ENCODE measurements around the gene C9orf78. TPM values are rescaled to one million over a fixed set of nuclear protein-coding genes. Genes with fewer than 3 reads are reported as not detected.
A peak's percentile ranks its signal among the peaks of the same experiment; 100 is the strongest.
"Not testable (repeated sequence)": the region's sequence is repeated elsewhere in the genome, so short reads cannot be mapped to it uniquely, and the experiment has no call there.

Gene C9orf78
- total RNA-seq, 1 donor from 2014 or later = 27.7 TPM

- ATAC-seq (no peak), DNase-seq (ENCODE audit: low spot score) (no peak)
Measured at GRCh38 chr9:129813661-129814060, 21.4 kb downstream of the C9orf78 start.

- ATAC-seq (no peak), DNase-seq (ENCODE audit: low spot score) (no peak)
Measured at GRCh38 chr9:129812385-129812784, 22.7 kb downstream of the C9orf78 start.

GRCh38 chr9:129811967-129812363 is 23.1 kb downstream of the C9orf78 start:
- no peak for DNase-seq (ENCODE audit: low spot score)
- ATAC-seq = no peak

GRCh38 chr9:129810788-129811187 is 24.3 kb downstream of the C9orf78 start:
- DNase-seq (ENCODE audit: low spot score) (no peak), ATAC-seq (peak; percentile 41)

GRCh38 chr9:129810116-129810515 is 25.0 kb downstream of the C9orf78 start:
- ATAC-seq = no peak
- DNase-seq (ENCODE audit: low spot score) = no peak

GRCh38 chr9:129809346-129809745 is 25.7 kb downstream of the C9orf78 start:
- DNase-seq (ENCODE audit: low spot score) = no peak
- ATAC-seq = no peak

GRCh38 chr9:129806061-129806460 is 29.0 kb downstream of the C9orf78 start:
- ATAC-seq = no peak

GRCh38 chr9:129803676-129804060 is 31.4 kb downstream of the C9orf78 start:
- no peak for DNase-seq (ENCODE audit: low spot score)
- no peak for ATAC-seq

More at GRCh38 chr9:129806061-129806460, 29.0 kb downstream of the C9orf78 start:
- DNase-seq (ENCODE audit: low spot score) = no peak

GRCh38 chr9:129802833-129803675 is 32.0 kb downstream of the C9orf78 start, which contains the start of gene TOR1B:
TSS of gene TOR1B (plus strand) at chr9:129803184. CDS start at chr9:129803213, 29 bp downstream.
- DNase-seq (ENCODE audit: low spot score) (peak; percentile 94), ATAC-seq (peak; percentile 98)

GRCh38 chr9:129801504-129801903 is 33.6 kb downstream of the C9orf78 start:
- no peak for ATAC-seq
- no peak for DNase-seq (ENCODE audit: low spot score)

GRCh38 chr9:129798973-129799372 is 36.1 kb downstream of the C9orf78 start:
- ATAC-seq (no peak), DNase-seq (ENCODE audit: low spot score) (no peak)

GRCh38 chr9:129796029-129796428 is 39.0 kb downstream of the C9orf78 start:
- DNase-seq (ENCODE audit: low spot score); ATAC-seq: not testable (repeated sequence)

GRCh38 chr9:129794549-129794948 is 40.5 kb downstream of the C9orf78 start:
- ATAC-seq = no peak
- no peak for DNase-seq (ENCODE audit: low spot score)

- DNase-seq (ENCODE audit: low spot score) = no peak
- ATAC-seq = no peak
Measured at GRCh38 chr9:129786481-129786880, 48.6 kb downstream of the C9orf78 start.

- no peak for ATAC-seq
- DNase-seq (ENCODE audit: low spot score) = no peak
Measured at GRCh38 chr9:129785866-129786265, 49.2 kb downstream of the C9orf78 start.

GRCh38 chr9:129784970-129785369 is 50.1 kb downstream of the C9orf78 start:
- not testable (repeated sequence) for DNase-seq (ENCODE audit: low spot score); ATAC-seq

- DNase-seq (ENCODE audit: low spot score) = peak; percentile 63
- ATAC-seq = peak; percentile 99
Measured at GRCh38 chr9:129783516-129784361, 51.3 kb downstream of the C9orf78 start.

- DNase-seq (ENCODE audit: low spot score) = no peak
- no peak for ATAC-seq
Measured at GRCh38 chr9:129781981-129782380, 53.1 kb downstream of the C9orf78 start.

GRCh38 chr9:129781131-129781530 is 53.9 kb downstream of the C9orf78 start:
- DNase-seq (ENCODE audit: low spot score) (no peak), ATAC-seq (no peak)

- ATAC-seq = no peak
- no peak for DNase-seq (ENCODE audit: low spot score)
Measured at GRCh38 chr9:129779560-129780190, 55.4 kb downstream of the C9orf78 start.

GRCh38 chr9:129778469-129778868 is 56.6 kb downstream of the C9orf78 start:
- DNase-seq (ENCODE audit: low spot score) = no peak
- ATAC-seq = no peak
